Mammary epithelial cell (primary cell): ENCODE measurements around the gene SERPINB7.

Experiments
- CTCF ChIP-seq, 2 donors: IDR thresholded peaks in 1 of 2; conservative IDR thresholded peaks in 1 of 2; 2 replicates each; pipeline ENCODE4 v1.5.1; 2011 to 2012; ENCODE audit warnings: inconsistent platforms in 2 of 2, low read length in 2 of 2, mild to moderate bottlenecking in 2 of 2, control low read depth in 1 of 2, low read depth in 1 of 2; ENCODE audit not compliant: insufficient read depth in 1 of 2; ENCODE audit errors: extremely low read depth in 1 of 2
- EZH2 ChIP-seq: IDR thresholded peaks from 2 replicates; pipeline ENCODE4 v1.6.1; 2012; ENCODE audit warnings: low read length, inconsistent platforms, borderline replicate concordance

- peak; percentile 71 to 74 for TF ChIP-seq CTCF (conservative IDR thresholded peaks at IDR 0.05 in 1 of 2, IDR thresholded peaks at IDR 0.05 in 1 of 2; ENCODE audit: extremely low read depth in 1 of 2, insufficient read depth in 1 of 2, low read depth in 1 of 2, low read length in 2 of 2)
- no peak for TF ChIP-seq EZH2
Measured at GRCh38 chr18:63848159-63848558, 72.9 kb downstream of the SERPINB7 start.
